Trophoblast cell (in vitro differentiated cells and primary cell): ENCODE results near the gene CUL3.

ENCODE experiments used
- DNase-seq, 2 donors: peaks; one replicate each; pipeline ENCODE4 v3.0.0-alpha.2; 2016
- H2AFZ ChIP-seq: 2 replicates; pipeline ENCODE4 v1.6.1; 2013; ENCODE audit warnings: low read length, moderate library complexity, mild to moderate bottlenecking; ENCODE audit not compliant: insufficient read depth, poor library complexity
- H2AK5ac ChIP-seq: 2 replicates; pipeline ENCODE4 v1.6.1; 2013; ENCODE audit warnings: mild to moderate bottlenecking, low read length
- H2BK120ac ChIP-seq: 2 replicates; pipeline ENCODE4 v1.6.1; 2013; ENCODE audit warnings: low read length, mild to moderate bottlenecking, moderate library complexity; ENCODE audit not compliant: insufficient read depth, poor library complexity
- H2BK12ac ChIP-seq: 2 replicates; pipeline ENCODE4 v1.6.1; 2013; ENCODE audit warnings: mild to moderate bottlenecking, low read length, moderate library complexity
- H2BK5ac ChIP-seq: 2 replicates; pipeline ENCODE4 v1.6.1; 2013; ENCODE audit warnings: low read length, low read depth, moderate library complexity, mild to moderate bottlenecking; ENCODE audit not compliant: poor library complexity
- H3K14ac ChIP-seq: 2 replicates; pipeline ENCODE4 v1.6.1; 2013; ENCODE audit warnings: mild to moderate bottlenecking, low read length
- H3K18ac ChIP-seq: 2 replicates; pipeline ENCODE4 v1.6.1; 2013; ENCODE audit warnings: mild to moderate bottlenecking, low read length
- H3K23ac ChIP-seq: 2 replicates; pipeline ENCODE4 v1.6.1; 2013; ENCODE audit warnings: low read length
- H3K27ac ChIP-seq: 2 replicates; pipeline ENCODE4 v1.5.1; 2013; ENCODE audit warnings: low read depth, mild to moderate bottlenecking, inconsistent platforms, low read length, moderate library complexity
- H3K27me3 ChIP-seq: 2 replicates; pipeline ENCODE4 v1.6.1; 2013; ENCODE audit warnings: inconsistent platforms, mild to moderate bottlenecking, low read length, moderate library complexity; ENCODE audit not compliant: insufficient read depth
- H3K36me3 ChIP-seq, 2 experiments: 1 replicate in 1 of 2; 2 replicates in 1 of 2; pipeline ENCODE4 v1.6.1; 2013; ENCODE audit warnings: low read length in 2 of 2, mild to moderate bottlenecking in 2 of 2, moderate library complexity in 1 of 2; ENCODE audit not compliant: insufficient read depth in 2 of 2, control insufficient read depth in 1 of 2
- H3K4ac ChIP-seq: 2 replicates; pipeline ENCODE4 v1.6.1; 2013; ENCODE audit warnings: low read depth, mild to moderate bottlenecking, low read length, moderate library complexity
- H3K4me1 ChIP-seq, 2 experiments: 1 replicate in 1 of 2; 2 replicates in 1 of 2; pipeline ENCODE4 v1.6.1; 2013; ENCODE audit warnings: low read length in 2 of 2, mild to moderate bottlenecking in 2 of 2, moderate library complexity in 1 of 2; ENCODE audit not compliant: insufficient read depth in 2 of 2, control insufficient read depth in 1 of 2
- H3K4me2 ChIP-seq: 2 replicates; pipeline ENCODE4 v1.6.1; 2013; ENCODE audit warnings: inconsistent platforms, mild to moderate bottlenecking, low read length, moderate library complexity
- H3K4me3 ChIP-seq: 2 replicates; pipeline ENCODE4 v1.5.1; 2013; ENCODE audit warnings: mild to moderate bottlenecking, low read depth, low read length, inconsistent platforms
- H3K79me1 ChIP-seq: one replicate; pipeline ENCODE4 v1.6.1; 2013; ENCODE audit warnings: low read length
- H3K79me2 ChIP-seq: 2 replicates; pipeline ENCODE4 v1.6.1; 2013; ENCODE audit warnings: low read length, mild to moderate bottlenecking; ENCODE audit not compliant: control insufficient read depth, insufficient read depth, poor library complexity
- H3K9ac ChIP-seq: 2 replicates; pipeline ENCODE4 v1.6.1; 2013; ENCODE audit warnings: mild to moderate bottlenecking, low read length
- H3K9me3 ChIP-seq: 2 replicates; pipeline ENCODE4 v1.6.1; 2013; ENCODE audit warnings: low read depth, mild to moderate bottlenecking, control low read depth, inconsistent platforms, low read length; ENCODE audit not compliant: insufficient read depth
- H4K12ac ChIP-seq: 2 replicates; pipeline ENCODE4 v1.6.1; 2013; ENCODE audit warnings: low read depth, mild to moderate bottlenecking, low read length, moderate library complexity
- H4K8ac ChIP-seq: 2 replicates; pipeline ENCODE4 v1.6.1; 2013; ENCODE audit warnings: low read depth, mild to moderate bottlenecking, low read length, moderate library complexity
- H4K91ac ChIP-seq: one replicate; pipeline ENCODE4 v1.6.1; 2013; ENCODE audit warnings: low read depth, mild to moderate bottlenecking, low read length, moderate library complexity
- WGBS: extraction: QIAGEN DNeasy Blood & Tissue Kit; methylation state at CpG from one replicate; pipeline ENCODE4 v1.1.7; 2013; ENCODE audit warnings: missing lambda C conversion rate; ENCODE audit not compliant: insufficient read length, insufficient coverage; ENCODE audit errors: extremely low coverage; 5-methylcytosine and 5-hydroxymethylcytosine counted together

The CUL3 gene

GRCh38 chr2:224574423-224575084 is 10.6 kb downstream of the CUL3 start:
- Histone ChIP-seq H3K4ac (no peak overlapping the region), H3K79me2 (peaks cover 3% of the 10 kb centered on the region), H2BK120ac (no peak overlapping the region), H4K91ac (no peak overlapping the region), H3K36me3 (no peaks in the 10 kb centered on the region), H2AK5ac (no peak overlapping the region), H3K14ac (no peak overlapping the region), H3K23ac (no peak overlapping the region), H4K12ac (no peak overlapping the region), H3K27ac (no peak overlapping the region), H3K79me1 (no peaks in the 10 kb centered on the region), H2BK5ac (no peak overlapping the region), H3K4me2 (no peak overlapping the region), H3K18ac (no peak overlapping the region), H3K9ac (no peak overlapping the region), H3K4me3 (no peak overlapping the region), H3K9me3 (no peaks in the 10 kb centered on the region), H3K4me1 (peaks cover 0 to 3% of the 10 kb centered on the region in 2 experiments), H2AFZ (no peak overlapping the region), H4K8ac (no peak overlapping the region), H2BK12ac (no peak overlapping the region), H3K27me3 (no peaks in the 10 kb centered on the region)
- no CpG with 5 or more reads among the region's 3 CpGs for WGBS
- DNase-seq = no peak

GRCh38 chr2:224573724-224574123 is 11.4 kb downstream of the CUL3 start:
- no peak overlapping the region for H4K8ac ChIP-seq
- H3K4me3 ChIP-seq = no peak overlapping the region
- H3K9me3 ChIP-seq = no peaks in the 10 kb centered on the region
- H4K12ac ChIP-seq = no peak overlapping the region
- peaks cover 0 to 3% of the 10 kb centered on the region in 2 experiments for H3K4me1 ChIP-seq
- H2AK5ac ChIP-seq = no peak overlapping the region
- H3K14ac ChIP-seq = no peak overlapping the region
- H2AFZ ChIP-seq = no peak overlapping the region
- H3K79me2 ChIP-seq = peaks cover 3% of the 10 kb centered on the region
- no peaks in the 10 kb centered on the region for H3K36me3 ChIP-seq
- no peak overlapping the region for H3K23ac ChIP-seq
- peak in 1 of 2 donors; percentile 48 for DNase-seq
- H3K27ac ChIP-seq = no peak overlapping the region
- WGBS = no CpG with 5 or more reads among the region's 1 CpG
- no peak overlapping the region for H2BK120ac ChIP-seq
- H3K27me3 ChIP-seq = no peaks in the 10 kb centered on the region
- no peak overlapping the region for H3K18ac ChIP-seq
- H2BK12ac ChIP-seq = no peak overlapping the region
- no peak overlapping the region for H2BK5ac ChIP-seq
- no peak overlapping the region for H3K9ac ChIP-seq
- no peaks in the 10 kb centered on the region for H3K79me1 ChIP-seq
- no peak overlapping the region for H3K4ac ChIP-seq
- no peak overlapping the region for H4K91ac ChIP-seq
- no peak overlapping the region for H3K4me2 ChIP-seq

- no peak for DNase-seq
- Histone ChIP-seq H3K23ac (no peak overlapping the region), H2BK12ac (no peak overlapping the region)
Measured at GRCh38 chr2:224572338-224572737, 12.8 kb downstream of the CUL3 start.

GRCh38 chr2:224570328-224570993 is 14.7 kb downstream of the CUL3 start:
- Histone ChIP-seq H3K36me3 (peaks cover 0 to 2% of the 10 kb centered on the region in 2 experiments), H3K18ac (no peak overlapping the region), H3K4me1 (peaks cover 0 to 3% of the 10 kb centered on the region in 2 experiments), H3K4me2 (no peak overlapping the region), H3K4me3 (no peak overlapping the region), H3K27ac (no peak overlapping the region), H3K79me2 (peaks cover 5% of the 10 kb centered on the region), H2BK120ac (no peak overlapping the region), H4K12ac (no peak overlapping the region), H3K9ac (no peak overlapping the region), H3K4ac (no peak overlapping the region), H2AK5ac (no peak overlapping the region), H3K27me3 (no peaks in the 10 kb centered on the region), H3K23ac (no peak overlapping the region), H3K79me1 (no peaks in the 10 kb centered on the region), H3K9me3 (no peaks in the 10 kb centered on the region), H4K8ac (no peak overlapping the region), H3K14ac (no peak overlapping the region), H2BK5ac (no peak overlapping the region), H2BK12ac (no peak overlapping the region), H4K91ac (no peak overlapping the region), H2AFZ (no peak overlapping the region)
- WGBS = no CpG with 5 or more reads among the region's 4 CpGs
- no peak for DNase-seq

More at GRCh38 chr2:224572338-224572737, 12.8 kb downstream of the CUL3 start:
- Histone ChIP-seq H3K4me3 (no peak overlapping the region), H3K79me2 (peaks cover 3% of the 10 kb centered on the region), H3K9me3 (no peaks in the 10 kb centered on the region), H3K14ac (no peak overlapping the region), H4K12ac (no peak overlapping the region), H3K27me3 (no peaks in the 10 kb centered on the region), H3K18ac (no peak overlapping the region), H2BK120ac (no peak overlapping the region), H3K4me1 (peaks cover 0 to 3% of the 10 kb centered on the region in 2 experiments), H3K4ac (peak overlapping the region; percentile 98), H4K91ac (no peak overlapping the region), H3K9ac (no peak overlapping the region), H2AFZ (no peak overlapping the region), H3K36me3 (no peaks in the 10 kb centered on the region), H4K8ac (no peak overlapping the region), H3K27ac (no peak overlapping the region), H3K79me1 (no peaks in the 10 kb centered on the region), H2AK5ac (no peak overlapping the region), H2BK5ac (no peak overlapping the region), H3K4me2 (no peak overlapping the region)
- WGBS = no CpG with 5 or more reads among the region's 4 CpGs
